H1 (cell line): ENCODE measurements around the gene SPCS3.

Experiments
- CHD2 ChIP-seq: IDR thresholded peaks from 2 replicates; pipeline ENCODE4 v1.6.1; 2012; ENCODE audit warnings: low read length, improper control_type of control experiment
- GABPA ChIP-seq: IDR thresholded peaks from 2 replicates; pipeline ENCODE4 v1.6.1; 2011; ENCODE audit warnings: mild to moderate bottlenecking, low read length, moderate library complexity, borderline replicate concordance; ENCODE audit not compliant: insufficient read depth
- POLR2A ChIP-seq, 2 experiments: IDR thresholded peaks; 1 replicate in 1 of 2; 2 replicates in 1 of 2; pipeline ENCODE4 v1.6.1; 2011; ENCODE audit warnings: low read depth in 2 of 2, low read length in 2 of 2, mild to moderate bottlenecking in 2 of 2; ENCODE audit errors: control extremely low read depth in 1 of 2
- POLR2AphosphoS5 ChIP-seq: IDR thresholded peaks from 2 replicates; pipeline ENCODE4 v1.6.1; 2011; ENCODE audit warnings: low read depth, low read length
- RXRA ChIP-seq: IDR thresholded peaks from 2 replicates; pipeline ENCODE4 v1.6.1; 2011; ENCODE audit warnings: low read depth, mild to moderate bottlenecking, low read length, moderate library complexity; ENCODE audit not compliant: insufficient read depth
- SIN3A ChIP-seq, 2 experiments: IDR thresholded peaks in 1 of 2; conservative IDR thresholded peaks in 1 of 2; 2 replicates each; pipeline ENCODE4 v1.6.1; 2011 to 2012; ENCODE audit warnings: low read length in 2 of 2, improper control_type of control experiment in 1 of 2, low read depth in 1 of 2, mild to moderate bottlenecking in 1 of 2
- SP2 ChIP-seq: IDR thresholded peaks from 2 replicates; pipeline ENCODE4 v1.6.1; 2012; ENCODE audit warnings: mild to moderate bottlenecking, low read length, inconsistent platforms
- TAF1 ChIP-seq: IDR thresholded peaks from 2 replicates; pipeline ENCODE4 v1.6.1; 2011; ENCODE audit warnings: mild to moderate bottlenecking, low read depth, low read length

DNA sequence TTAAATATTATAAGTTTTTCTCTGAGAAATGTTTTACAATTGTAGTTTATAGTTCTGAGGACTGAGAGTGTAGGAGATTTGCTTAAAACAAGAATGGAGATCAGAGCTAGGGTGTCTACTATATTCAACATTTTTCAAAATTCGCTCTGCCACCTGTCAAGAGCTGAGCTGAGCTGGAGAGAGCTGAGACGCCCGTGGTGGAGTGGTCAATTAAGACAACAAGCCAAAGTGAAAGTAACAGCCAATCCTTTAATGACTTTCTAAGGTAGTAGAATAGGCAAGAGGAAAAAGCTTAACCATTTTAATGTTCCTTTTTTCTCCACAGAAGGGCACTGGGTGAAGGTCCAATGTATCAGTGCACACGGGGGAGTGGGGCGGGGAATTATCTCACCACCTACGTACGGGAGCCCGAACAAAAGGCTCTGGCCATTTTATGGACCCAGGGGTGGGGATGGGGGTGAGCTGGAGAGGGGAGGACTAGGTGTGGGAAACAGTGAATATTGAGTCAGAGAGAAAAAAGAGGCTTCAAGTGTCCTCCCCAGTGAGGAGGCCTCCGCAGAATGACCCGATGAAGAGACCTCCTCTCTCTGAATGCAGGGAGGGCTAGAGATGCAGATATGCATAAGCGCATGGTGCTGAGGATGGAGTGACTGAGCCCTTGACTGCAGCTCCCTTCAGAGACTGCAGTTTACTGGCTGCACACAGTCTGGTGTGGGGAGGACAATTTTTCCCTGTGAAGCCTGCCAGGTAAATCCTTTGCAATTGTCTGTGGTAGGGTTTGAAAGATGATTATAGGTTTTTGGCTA lies 60.8 kb downstream of the SPCS3 start:
- TF ChIP-seq POLR2A (IDR thresholded peaks at IDR 0.05; ENCODE audit: control extremely low read depth in 1 of 2, low read depth in 2 of 2, low read length in 2 of 2), result no peak
- TF ChIP-seq CHD2, result no peak
- TF ChIP-seq POLR2AphosphoS5, result no peak
- no peak for TF ChIP-seq TAF1
- TF ChIP-seq SIN3A (conservative IDR thresholded peaks at IDR 0.05 in 1 of 2, IDR thresholded peaks at IDR 0.05 in 1 of 2; ENCODE audit: low read depth in 1 of 2, low read length in 2 of 2), result no peak
- TF ChIP-seq GABPA, result no peak
- TF ChIP-seq SP2, result no peak
- TF ChIP-seq RXRA, result no peak
